EL (cell line): ENCODE data around the gene MAP2K5.

Source experiments
- DNase-seq: peaks from one replicate; pipeline ENCODE4 v3.0.0-alpha.2; 2016

Gene MAP2K5

GRCh38 chr15:67813104-67813634 is 270.7 kb downstream of the MAP2K5 start:
- no peak for DNase-seq

DNA sequence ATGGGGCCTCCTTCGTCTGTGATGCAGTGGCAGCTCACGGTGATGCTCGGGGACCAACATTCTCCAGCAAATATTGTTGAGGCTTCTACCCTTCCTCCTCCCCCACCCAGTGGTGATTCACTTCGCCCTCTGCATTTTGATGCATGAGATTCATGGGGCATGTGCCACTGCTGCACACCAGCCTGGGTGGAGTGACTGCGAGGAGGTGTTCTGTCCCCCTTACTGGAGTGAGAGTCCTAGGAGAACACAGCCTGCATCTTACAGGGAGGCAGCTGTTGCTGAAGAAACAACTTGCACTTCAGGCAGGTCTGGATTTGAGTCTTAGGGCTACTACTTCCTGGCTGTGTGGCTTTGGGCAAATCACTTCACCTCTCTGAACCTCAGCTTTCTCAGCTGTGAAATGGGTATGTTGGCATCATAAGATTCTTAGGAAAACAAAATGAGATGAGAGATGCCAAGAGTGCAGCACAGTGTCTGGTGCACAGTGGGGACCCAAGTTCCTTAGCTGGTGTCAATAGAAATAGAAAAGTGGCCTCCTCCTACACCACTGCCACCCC is 272.6 kb downstream of the MAP2K5 start:
- no peak for DNase-seq

DNA sequence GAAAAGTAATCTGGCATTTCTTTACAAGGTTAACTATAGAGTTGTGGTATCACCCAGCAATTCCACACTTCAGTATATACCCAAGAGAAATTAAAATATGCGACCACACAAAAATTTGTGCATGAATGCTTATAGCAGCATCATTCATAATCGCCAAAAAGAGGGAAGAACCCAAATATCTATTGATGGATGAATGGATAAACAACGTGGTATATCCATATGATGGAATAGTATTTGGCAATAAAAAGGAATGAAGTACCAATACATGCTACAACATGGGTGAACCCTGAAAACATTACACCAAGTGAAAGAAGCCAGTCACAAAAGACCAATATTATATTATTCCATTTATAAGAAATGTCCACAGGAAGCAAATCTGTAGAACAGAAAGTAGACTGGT is 274.2 kb downstream of the MAP2K5 start:
- no peak for DNase-seq

- DNase-seq = no peak
Measured at GRCh38 chr15:67818464-67818863, 276.0 kb downstream of the MAP2K5 start.

- DNase-seq = no peak
Measured at GRCh38 chr15:67819636-67820035, 277.1 kb downstream of the MAP2K5 start.

GRCh38 chr15:67820122-67820991 is 277.9 kb downstream of the MAP2K5 start:
- DNase-seq = no peak

DNA sequence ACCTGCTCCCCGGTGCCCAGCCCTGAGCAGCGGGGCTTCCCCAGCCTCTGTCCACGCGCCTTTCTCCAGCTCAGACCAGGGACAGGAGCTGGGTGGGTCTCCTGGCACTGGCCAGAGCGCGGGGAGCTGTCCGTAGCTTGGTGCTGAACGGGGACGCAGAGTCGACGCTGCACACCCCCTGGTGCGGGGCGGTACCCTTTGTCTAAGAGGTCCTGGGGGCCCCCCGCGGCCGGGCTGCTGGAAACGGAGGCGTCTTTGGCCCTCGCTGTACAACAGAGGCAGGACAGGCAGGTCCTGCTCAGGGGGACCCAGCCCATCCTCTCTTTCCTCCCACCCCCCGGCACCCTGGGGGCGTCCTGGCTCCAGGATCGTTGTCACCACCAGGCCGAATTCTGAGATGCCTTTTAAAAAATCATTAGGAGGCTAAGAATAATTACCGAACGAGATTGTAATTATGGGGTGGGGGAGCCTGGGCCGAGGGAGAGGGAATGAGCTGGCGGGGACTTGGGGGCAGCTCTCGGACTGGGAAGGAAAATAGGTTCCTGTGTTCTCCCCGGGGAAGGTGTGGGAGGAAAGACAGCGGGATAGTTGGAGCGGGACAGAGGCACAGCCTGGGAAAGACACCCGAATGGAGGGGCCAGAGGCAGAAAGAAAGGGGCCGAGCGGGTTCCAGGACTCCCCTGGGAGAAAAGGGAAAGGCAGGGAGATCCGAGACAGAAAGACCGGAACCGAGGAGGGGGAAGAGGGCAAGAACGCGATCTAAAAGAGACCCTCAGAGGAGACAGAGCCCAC is 278.7 kb downstream of the MAP2K5 start:
- DNase-seq = peak; percentile 47

- no peak for DNase-seq
Measured at GRCh38 chr15:67821784-67822440, 279.4 kb downstream of the MAP2K5 start.

DNA sequence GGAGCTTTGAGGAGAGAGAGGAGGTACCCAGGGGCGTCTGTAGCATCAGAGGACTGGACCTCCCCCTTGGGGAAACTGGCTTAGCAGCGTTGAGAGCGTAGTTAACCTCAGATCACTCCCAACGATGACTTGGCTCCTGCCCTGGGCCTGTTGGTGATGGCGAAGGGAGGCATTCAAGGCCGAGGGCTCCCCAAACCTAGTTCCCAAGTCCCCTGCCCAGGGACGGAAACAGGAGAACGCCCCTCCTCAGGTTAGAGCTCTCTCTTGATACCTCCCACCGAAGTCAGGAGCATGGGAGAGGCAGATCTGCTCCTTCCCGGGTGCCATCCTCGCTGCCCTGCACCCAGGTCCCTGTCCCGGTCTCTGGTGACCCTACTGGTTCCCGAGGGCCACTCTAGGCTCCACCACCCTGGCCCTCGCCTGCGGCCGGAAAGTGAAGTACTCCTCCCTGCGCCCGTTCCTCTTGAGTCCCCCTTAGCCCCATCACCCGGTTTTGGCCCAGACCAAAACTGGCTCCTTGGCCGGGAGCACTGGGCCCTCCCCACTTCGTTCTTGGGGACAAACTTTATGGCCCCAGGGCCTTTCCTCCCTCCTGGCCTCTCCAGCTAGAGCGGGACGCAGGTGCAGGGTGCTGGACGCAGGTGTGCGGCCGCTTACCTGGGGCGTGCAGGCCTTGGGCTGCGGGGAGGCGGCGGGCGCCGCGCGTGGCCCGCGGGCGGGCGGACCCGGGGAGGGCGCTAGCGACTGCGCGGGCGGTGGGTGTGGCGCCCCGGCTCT is 280.2 kb downstream of the MAP2K5 start:
- no peak for DNase-seq

DNA sequence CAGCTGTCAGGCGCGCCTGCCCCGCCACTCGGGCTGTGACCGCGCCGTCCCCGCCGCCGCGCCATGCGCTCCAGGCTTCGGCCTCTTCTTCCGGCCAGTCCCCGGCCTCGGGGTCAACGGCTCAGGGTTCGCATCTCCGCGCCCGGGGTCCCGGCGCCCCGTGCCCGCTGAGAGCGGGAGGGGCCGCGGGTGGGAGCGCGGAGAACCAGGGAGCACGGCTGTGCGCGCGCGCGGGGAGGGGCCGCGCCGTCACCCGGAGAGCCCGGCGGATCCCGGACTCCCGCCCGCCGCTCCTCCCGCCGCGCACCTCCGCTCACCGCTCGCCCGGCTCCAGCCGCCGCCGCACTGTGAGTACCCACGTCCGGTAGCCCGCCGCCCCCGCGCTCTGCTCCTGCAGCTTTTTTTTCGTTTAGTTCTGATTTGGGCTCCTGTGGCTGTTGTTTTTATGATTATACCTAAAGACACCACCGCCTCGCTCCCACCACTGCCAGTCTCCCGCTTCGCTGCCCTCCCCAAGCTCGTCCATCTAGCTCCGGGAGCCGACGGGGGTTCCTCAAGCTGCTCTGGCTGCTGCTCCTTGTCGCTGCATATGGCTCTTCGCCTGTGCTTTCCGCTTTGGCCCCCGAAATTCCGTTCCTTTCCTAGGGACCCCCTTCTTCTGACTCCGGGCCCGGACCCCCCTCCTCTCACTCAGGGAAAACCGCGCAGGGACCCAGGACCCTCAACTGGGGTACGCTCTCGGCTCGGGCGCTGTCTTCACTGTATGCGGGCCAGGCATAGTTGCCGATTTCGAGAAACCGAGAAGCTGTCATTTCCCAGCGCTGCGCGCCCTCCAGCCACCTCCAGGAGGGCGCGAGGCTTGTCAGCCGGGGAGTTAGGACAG is 281.1 kb downstream of the MAP2K5 start:
- DNase-seq = no peak

- no peak for DNase-seq
Measured at GRCh38 chr15:67824197-67824968, 281.9 kb downstream of the MAP2K5 start.

GRCh38 chr15:67824976-67825880 is 282.7 kb downstream of the MAP2K5 start, which contains the start of gene SKOR1:
Gene SKOR1, plus strand, starts transcription at chr15:67825509. Its CDS starts 94 bp downstream, at chr15:67825603.
- DNase-seq = no peak

GRCh38 chr15:67825881-67826716 is 283.6 kb downstream of the MAP2K5 start:
- DNase-seq = no peak

GRCh38 chr15:67826717-67827561 is 284.4 kb downstream of the MAP2K5 start:
- DNase-seq = no peak

DNA sequence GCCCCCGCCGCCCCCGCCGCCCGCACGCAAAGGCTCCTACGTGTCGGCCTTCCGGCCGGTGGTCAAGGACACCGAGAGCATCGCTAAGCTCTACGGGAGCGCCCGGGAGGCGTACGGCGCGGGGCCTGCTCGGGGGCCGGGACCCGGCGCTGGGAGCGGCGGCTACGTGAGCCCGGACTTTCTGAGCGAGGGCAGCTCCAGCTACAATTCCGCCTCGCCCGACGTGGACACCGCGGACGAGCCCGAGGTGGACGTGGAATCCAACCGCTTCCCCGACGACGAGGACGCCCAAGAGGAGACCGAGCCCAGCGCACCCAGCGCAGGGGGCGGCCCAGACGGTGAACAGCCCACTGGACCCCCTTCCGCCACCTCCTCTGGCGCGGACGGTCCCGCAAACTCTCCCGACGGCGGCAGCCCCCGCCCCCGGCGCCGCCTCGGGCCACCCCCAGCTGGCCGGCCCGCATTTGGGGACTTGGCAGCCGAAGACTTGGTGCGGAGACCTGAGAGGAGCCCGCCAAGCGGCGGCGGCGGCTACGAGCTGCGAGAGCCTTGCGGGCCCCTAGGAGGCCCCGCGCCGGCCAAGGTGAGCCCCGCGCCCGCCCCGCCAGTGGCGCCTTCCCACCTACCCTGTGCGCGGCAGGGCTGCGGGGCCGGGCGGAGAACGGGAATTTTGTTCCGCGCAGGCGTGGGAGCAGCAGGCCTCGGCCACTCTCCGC is 285.2 kb downstream of the MAP2K5 start:
- DNase-seq = no peak

DNA sequence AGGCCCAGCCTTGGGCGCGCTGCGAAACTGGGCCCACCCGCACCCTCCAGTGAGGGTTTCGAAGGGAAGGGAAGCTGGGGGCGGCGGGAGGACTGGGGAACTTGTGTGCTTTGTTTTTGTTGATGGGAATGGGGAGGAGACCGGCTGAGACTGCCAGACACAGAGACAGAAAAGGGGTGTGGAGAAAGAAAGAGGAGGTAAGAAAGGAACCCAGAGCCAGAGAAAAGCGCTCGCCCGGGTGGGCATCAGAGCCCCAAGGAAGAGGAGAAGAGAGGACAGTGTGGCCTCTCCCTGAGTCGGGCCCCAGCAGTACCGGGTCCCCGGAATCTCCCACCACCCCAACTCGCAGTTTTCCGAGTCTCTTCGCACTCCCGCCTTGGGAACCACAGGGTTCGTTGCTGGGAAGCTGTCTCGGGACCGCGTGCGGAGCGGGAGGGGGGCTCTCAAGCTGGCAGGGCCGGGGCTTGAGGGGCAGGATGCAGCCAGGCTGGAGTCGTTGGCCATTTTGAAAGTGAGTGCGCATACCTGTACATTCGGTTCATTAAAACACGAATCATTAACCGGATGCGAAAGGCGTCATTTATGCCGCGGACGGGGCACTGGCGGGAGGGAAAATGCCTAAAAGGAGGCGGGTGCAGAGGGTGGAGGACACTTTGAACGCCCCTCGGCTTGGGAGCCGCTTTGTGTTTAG is 285.9 kb downstream of the MAP2K5 start:
- no peak for DNase-seq
